OCI-LY1 (cell line): ENCODE results near the gene AP1B1.

Experiments used
- H2AFZ ChIP-seq: fragments of 200-600 bp; sonication (generic), shearing (Covaris generic); 2 replicates; pipeline ENCODE4 v1.6.0; 2014; ENCODE audit warnings: antibody characterized with exemption, mild to moderate bottlenecking, low read length
- H3F3A ChIP-seq: fragments of 200-600 bp; sonication (generic), shearing (Covaris generic); 2 replicates; pipeline ENCODE4 v1.6.0; 2014; ENCODE audit warnings: mild to moderate bottlenecking, antibody characterized with exemption, low read length, moderate library complexity; ENCODE audit not compliant: insufficient read depth
- H3K27ac ChIP-seq: fragments of 200-600 bp; sonication (generic); 2 replicates; pipeline ENCODE4 v1.5.1; 2014; ENCODE audit warnings: low read length, mixed run types, mild to moderate bottlenecking, low read depth; ENCODE audit not compliant: poor library complexity, severe bottlenecking
- H3K27me3 ChIP-seq: fragments of 200-600 bp; sonication (generic); 2 replicates; pipeline ENCODE4 v1.6.0; 2014; ENCODE audit warnings: antibody characterized with exemption, mild to moderate bottlenecking, low read length, moderate library complexity; ENCODE audit not compliant: insufficient read depth
- H3K36me3 ChIP-seq: fragments of 200-600 bp; sonication (generic); 2 replicates; pipeline ENCODE4 v1.6.1; 2014; ENCODE audit warnings: mild to moderate bottlenecking, antibody characterized with exemption, low read length, moderate library complexity, mixed read lengths; ENCODE audit not compliant: insufficient read depth
- H3K4me1 ChIP-seq: fragments of 200-600 bp; sonication (generic); 2 replicates; pipeline ENCODE4 v1.5.1; 2014; ENCODE audit warnings: mild to moderate bottlenecking, low read length, moderate library complexity; ENCODE audit not compliant: insufficient read depth, severe bottlenecking
- H3K4me2 ChIP-seq: fragments of 200-600 bp; sonication (generic), shearing (Covaris generic); 2 replicates; pipeline ENCODE4 v1.6.1; 2014; ENCODE audit warnings: low read length
- H3K4me3 ChIP-seq: fragments of 200-600 bp; sonication (generic); 2 replicates; pipeline ENCODE4 v1.5.1; 2014; ENCODE audit warnings: low read length, low read depth, mild to moderate bottlenecking, mixed read lengths; ENCODE audit not compliant: poor library complexity, severe bottlenecking
- H3K79me2 ChIP-seq: fragments of 200-600 bp; shearing (Covaris generic); 2 replicates; pipeline ENCODE4 v1.6.1; 2016; ENCODE audit warnings: mixed run types, low read length, mixed read lengths; ENCODE audit not compliant: insufficient read depth
- H3K9ac ChIP-seq: fragments of 200-600 bp; sonication (generic), shearing (Covaris generic); 2 replicates; pipeline ENCODE4 v1.6.1; 2014; ENCODE audit warnings: mild to moderate bottlenecking, low read length, mixed read lengths
- H3K9me2 ChIP-seq: fragments of 200-600 bp; sonication (generic), shearing (Covaris generic); 2 replicates; pipeline ENCODE4 v1.6.1; 2014; ENCODE audit warnings: low read depth, mild to moderate bottlenecking, low read length, mixed read lengths
- H3K9me3 ChIP-seq: fragments of 200-600 bp; shearing (Covaris generic); 2 replicates; pipeline ENCODE4 v1.6.1; 2014; ENCODE audit warnings: low read length, mixed read lengths
- H4K20me1 ChIP-seq: fragments of 200-600 bp; sonication (generic), shearing (Covaris generic); 2 replicates; pipeline ENCODE4 v1.6.0; 2016; ENCODE audit warnings: mild to moderate bottlenecking, low read length; ENCODE audit not compliant: insufficient read depth
- CTCF ChIP-seq: fragments of 200-600 bp; sonication (generic), shearing (Covaris generic); IDR thresholded peaks from 2 replicates; pipeline ENCODE4 v1.5.1; 2017; ENCODE audit warnings: mild to moderate bottlenecking, antibody characterized with exemption, low read length, moderate library complexity, mixed read lengths
- EZH2 ChIP-seq: fragments of 200-600 bp; sonication (generic), shearing (Covaris generic); IDR thresholded peaks from 2 replicates; pipeline ENCODE4 v1.8.0; 2017; ENCODE audit warnings: borderline replicate concordance, mixed run types, mild to moderate bottlenecking, antibody characterized with exemption, low read length, moderate library complexity, mixed read lengths

The AP1B1 gene

GRCh38 chr22:29330753-29331152, 57.6 kb downstream of the AP1B1 start:
- Histone ChIP-seq H3K9ac (no peak overlapping the region), H3K9me2 (no peaks in the 10 kb centered on the region), H3K27me3 (no peaks in the 10 kb centered on the region), H3F3A (no peaks in the 10 kb centered on the region), H3K4me1 (no peaks in the 10 kb centered on the region), H3K36me3 (peaks cover 97% of the 10 kb centered on the region), H3K9me3 (no peaks in the 10 kb centered on the region), H2AFZ (no peak overlapping the region), H3K27ac (no peak overlapping the region), H3K4me2 (no peak overlapping the region), H3K79me2 (no peaks in the 10 kb centered on the region), H4K20me1 (no peaks in the 10 kb centered on the region), H3K4me3 (no peak overlapping the region)
- TF ChIP-seq EZH2 (no peak), CTCF (no peak)

GRCh38 chr22:29330291-29330690, 58.1 kb downstream of the AP1B1 start:
- Histone ChIP-seq H4K20me1 (no peaks in the 10 kb centered on the region), H2AFZ (no peak overlapping the region), H3K36me3 (peaks cover 93% of the 10 kb centered on the region), H3K9me2 (no peaks in the 10 kb centered on the region), H3K27ac (no peak overlapping the region), H3K9me3 (no peaks in the 10 kb centered on the region), H3K79me2 (no peaks in the 10 kb centered on the region), H3K9ac (no peak overlapping the region), H3K27me3 (no peaks in the 10 kb centered on the region), H3K4me2 (no peak overlapping the region), H3K4me1 (no peaks in the 10 kb centered on the region), H3F3A (no peaks in the 10 kb centered on the region), H3K4me3 (no peak overlapping the region)
- no peak for TF ChIP-seq EZH2
- no peak for TF ChIP-seq CTCF

GRCh38 chr22:29329581-29329980, 58.8 kb downstream of the AP1B1 start:
- H3K36me3 ChIP-seq: peaks cover 87% of the 10 kb centered on the region
- TF ChIP-seq EZH2: no peak
- no peak for TF ChIP-seq CTCF
- no peaks in the 10 kb centered on the region for H3F3A ChIP-seq
- H3K27ac ChIP-seq: no peak overlapping the region
- no peaks in the 10 kb centered on the region for H4K20me1 ChIP-seq
- H2AFZ ChIP-seq: no peak overlapping the region
- H3K27me3 ChIP-seq: no peaks in the 10 kb centered on the region
- H3K9me2 ChIP-seq: no peaks in the 10 kb centered on the region
- H3K9me3 ChIP-seq: no peaks in the 10 kb centered on the region
- no peak overlapping the region for H3K9ac ChIP-seq
- H3K4me3 ChIP-seq: no peak overlapping the region
- H3K79me2 ChIP-seq: no peaks in the 10 kb centered on the region
- H3K4me1 ChIP-seq: no peaks in the 10 kb centered on the region
- H3K4me2 ChIP-seq: no peak overlapping the region
